GM19035 (cell line): ENCODE data around the gene ACAD8.
"Not testable (repeated sequence)": the region's sequence is repeated elsewhere in the genome, so short reads cannot be mapped to it uniquely, and the experiment has no call there.

Source experiments
- ATAC-seq: cut with Tn5 transposase; IDR thresholded peaks from one replicate; pipeline ENCODE4 v1.9.1; 2021; ENCODE audit not compliant: unreplicated experiment

Gene ACAD8

GRCh38 chr11:134266440-134266839 lies 13.1 kb downstream of the ACAD8 start:
- no peak for ATAC-seq

- no peak for ATAC-seq
Observed at GRCh38 chr11:134266841-134267251, 13.5 kb downstream of the ACAD8 start.

- ATAC-seq = no peak
Observed at GRCh38 chr11:134267461-134267860, 14.1 kb downstream of the ACAD8 start.

- ATAC-seq = no peak
Observed at GRCh38 chr11:134267966-134268365, 14.6 kb downstream of the ACAD8 start.

- ATAC-seq = no peak
Observed at GRCh38 chr11:134270250-134270714, 16.9 kb downstream of the ACAD8 start.

- ATAC-seq = no peak
Observed at GRCh38 chr11:134271978-134272377, 18.6 kb downstream of the ACAD8 start.

GRCh38 chr11:134272381-134273316 lies 19.3 kb downstream of the ACAD8 start:
- ATAC-seq = no peak

GRCh38 chr11:134273317-134273712 lies 19.9 kb downstream of the ACAD8 start:
- no peak for ATAC-seq

- no peak for ATAC-seq
Observed at GRCh38 chr11:134275188-134275533, 21.8 kb downstream of the ACAD8 start.

- ATAC-seq = peak; percentile 75
Observed at GRCh38 chr11:134275534-134276395, 22.4 kb downstream of the ACAD8 start, which contains the start of gene GLB1L3. Gene GLB1L3, plus strand, starts transcription at chr11:134276379. Its CDS starts 362 bp downstream, at chr11:134276741.

GRCh38 chr11:134276396-134277182 lies 23.2 kb downstream of the ACAD8 start:
- peak; percentile 25 for ATAC-seq

- no peak for ATAC-seq
Observed at GRCh38 chr11:134277183-134278001, 24.0 kb downstream of the ACAD8 start.

GRCh38 chr11:134278356-134278755 lies 25.0 kb downstream of the ACAD8 start:
- no peak for ATAC-seq

GRCh38 chr11:134281635-134282034 lies 28.3 kb downstream of the ACAD8 start:
- ATAC-seq = not testable (repeated sequence)

GRCh38 chr11:134282121-134283045 lies 29.0 kb downstream of the ACAD8 start:
- ATAC-seq = no peak

- no peak for ATAC-seq
Observed at GRCh38 chr11:134283461-134284230, 30.3 kb downstream of the ACAD8 start.

- ATAC-seq = not testable (repeated sequence)
Observed at GRCh38 chr11:134284349-134284748, 31.0 kb downstream of the ACAD8 start.

- no peak for ATAC-seq
Observed at GRCh38 chr11:134287561-134287960, 34.2 kb downstream of the ACAD8 start.
